PC-3 (cell line): ENCODE measurements around the gene ART4. TPM values are rescaled to one million over a fixed set of nuclear protein-coding genes. Genes with fewer than 3 reads are reported as not detected.

Source experiments
- ATAC-seq: fragments of 200-7000 bp; cut with Tn5 transposase; 2 replicates; pipeline ENCODE4 v1.9.1; 2020; ENCODE audit warnings: mild to moderate bottlenecking, moderate library complexity
- Bru-seq: library from RNA; stranded (reverse); fragments of 400-500 nt; gene quantifications from one replicate; lab custom pipeline; 2021; lab: Mats Ljungman, UMichigan
- BruChase-seq, 2 experiments: library from RNA; stranded (reverse); fragments of 400-500 nt; gene quantifications; one replicate each; lab custom pipeline; 2021; lab: Mats Ljungman, UMichigan
- BruUV-seq: library from RNA; stranded (reverse); fragments of 400-500 nt; replicated peaks from 2 replicates; lab custom pipeline; 2021; lab: Mats Ljungman, UMichigan
- CTCF ChIA-PET: fragments of 300-600 bp; sonication (Branson Sonifier 250); formaldehyde crosslinking; loops from one replicate; lab custom pipeline; 2022; ENCODE audit warnings: antibody characterized with exemption; lab: Charles Lee
- POLR2A ChIA-PET: fragments of 300-600 bp; sonication (Branson Sonifier 250); formaldehyde crosslinking; loops from one replicate; lab custom pipeline; 2022; ENCODE audit warnings: antibody characterized with exemption; ENCODE audit not compliant: unreplicated experiment; lab: Charles Lee
- DNase-seq: peaks from one replicate; pipeline ENCODE4 v3.0.0-alpha.2; 2015
- H2AFZ ChIP-seq: fragments of 300-600 bp; sonication (generic); 2 replicates; pipeline ENCODE4 v1.6.0; 2016; ENCODE audit warnings: antibody characterized with exemption, low read length
- H3F3A ChIP-seq: fragments of 300-600 bp; sonication (generic); one replicate; pipeline ENCODE4 v1.6.0; 2017; ENCODE audit warnings: antibody characterized with exemption, low read length, control low read depth, mild to moderate bottlenecking; ENCODE audit not compliant: unreplicated experiment
- H3K27ac ChIP-seq: fragments of 300-600 bp; sonication (generic); 2 replicates; pipeline ENCODE4 v1.5.1; 2016; ENCODE audit warnings: mild to moderate bottlenecking, low read length
- H3K27me3 ChIP-seq: fragments of 300-600 bp; sonication (generic); 2 replicates; pipeline ENCODE4 v1.6.1; 2016; ENCODE audit warnings: low read length, mixed read lengths
- H3K36me3 ChIP-seq: fragments of 300-600 bp; sonication (generic); 2 replicates; pipeline ENCODE4 v1.6.1; 2016; ENCODE audit warnings: low read depth, mixed run types, low read length, mixed read lengths
- H3K4me1 ChIP-seq: fragments of 300-600 bp; sonication (generic); 2 replicates; pipeline ENCODE4 v1.5.1; 2016; ENCODE audit warnings: low read length; ENCODE audit not compliant: insufficient read depth
- H3K4me2 ChIP-seq: fragments of 300-600 bp; sonication (generic); 2 replicates; pipeline ENCODE4 v1.6.0; 2016; ENCODE audit warnings: low read length
- H3K4me3 ChIP-seq: fragments of 300-600 bp; sonication (generic); 2 replicates; pipeline ENCODE4 v1.5.1; 2016; ENCODE audit warnings: mild to moderate bottlenecking, low read length, mixed read lengths
- H3K79me2 ChIP-seq: fragments of 300-600 bp; sonication (generic); 2 replicates; pipeline ENCODE4 v1.6.1; 2017; ENCODE audit warnings: low read length, mixed read lengths
- H3K9ac ChIP-seq: fragments of 300-600 bp; sonication (generic); 2 replicates; pipeline ENCODE4 v1.6.0; 2016; ENCODE audit warnings: mild to moderate bottlenecking, low read length
- H3K9me2 ChIP-seq: fragments of 300-600 bp; sonication (generic); replicated peaks from 2 replicates; pipeline ENCODE4 v1.6.1; 2016; ENCODE audit warnings: mixed run types, low read length, mixed read lengths
- H3K9me3 ChIP-seq: fragments of 300-600 bp; sonication (generic); 2 replicates; pipeline ENCODE4 v1.6.1; 2016; ENCODE audit warnings: low read length, mixed read lengths
- H4K20me1 ChIP-seq: fragments of 300-600 bp; sonication (generic); 2 replicates; pipeline ENCODE4 v1.6.1; 2016; ENCODE audit warnings: low read length, mixed read lengths
- EZH2 ChIP-seq: fragments of 300-600 bp; sonication (generic); IDR thresholded peaks from one replicate; pipeline ENCODE4 v1.6.1; 2017; ENCODE audit warnings: antibody characterized with exemption, mild to moderate bottlenecking, low read length; ENCODE audit not compliant: unreplicated experiment
- EZH2phosphoT487 ChIP-seq: fragments of 300-600 bp; sonication (generic); IDR thresholded peaks from 2 replicates; pipeline ENCODE4 v1.6.1; 2018; ENCODE audit warnings: mild to moderate bottlenecking, antibody characterized with exemption, low read length, borderline replicate concordance
- intact Hi-C: fragments of 100-400 bp; cut with micrococcal nuclease; formaldehyde crosslinking; loops from 2 replicates; pipeline ENCODE4 v1.9.0; 2023
- long read RNA-seq: library from polyadenylated mRNA; unstranded; transcript quantifications from one replicate; pipeline ENCODE4 v2.0.0, GENCODE V29; 2021; ENCODE audit not compliant: unreplicated experiment
- total RNA-seq: library from RNA; depleted of rRNA; stranded (reverse); fragments of >200 nt; gene quantifications from 2 replicates; pipeline ENCODE4 v1.2.3, GENCODE V29; 2014; rRNA removed
- TF ChIP-seq, protein P1 (sequence below): fragments of 300-600 bp; sonication (generic); conservative IDR thresholded peaks from 2 replicates; pipeline ENCODE4 v1.5.1; 2017; ENCODE audit warnings: antibody characterized with exemption, low read depth, mild to moderate bottlenecking, low read length

Gene ART4, protein sequence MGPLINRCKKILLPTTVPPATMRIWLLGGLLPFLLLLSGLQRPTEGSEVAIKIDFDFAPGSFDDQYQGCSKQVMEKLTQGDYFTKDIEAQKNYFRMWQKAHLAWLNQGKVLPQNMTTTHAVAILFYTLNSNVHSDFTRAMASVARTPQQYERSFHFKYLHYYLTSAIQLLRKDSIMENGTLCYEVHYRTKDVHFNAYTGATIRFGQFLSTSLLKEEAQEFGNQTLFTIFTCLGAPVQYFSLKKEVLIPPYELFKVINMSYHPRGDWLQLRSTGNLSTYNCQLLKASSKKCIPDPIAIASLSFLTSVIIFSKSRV
- not detected in 2 replicates for total RNA-seq
- Bru-seq, nascent RNA: percentile 5 among the genes with signal in this experiment
- BruChase-seq, experiment 1, labeled RNA remaining after a 6-hour chase: not detected
- BruChase-seq, experiment 2, labeled RNA remaining after a 2-hour chase: not detected
- long read RNA-seq: 0 reads

DNA sequence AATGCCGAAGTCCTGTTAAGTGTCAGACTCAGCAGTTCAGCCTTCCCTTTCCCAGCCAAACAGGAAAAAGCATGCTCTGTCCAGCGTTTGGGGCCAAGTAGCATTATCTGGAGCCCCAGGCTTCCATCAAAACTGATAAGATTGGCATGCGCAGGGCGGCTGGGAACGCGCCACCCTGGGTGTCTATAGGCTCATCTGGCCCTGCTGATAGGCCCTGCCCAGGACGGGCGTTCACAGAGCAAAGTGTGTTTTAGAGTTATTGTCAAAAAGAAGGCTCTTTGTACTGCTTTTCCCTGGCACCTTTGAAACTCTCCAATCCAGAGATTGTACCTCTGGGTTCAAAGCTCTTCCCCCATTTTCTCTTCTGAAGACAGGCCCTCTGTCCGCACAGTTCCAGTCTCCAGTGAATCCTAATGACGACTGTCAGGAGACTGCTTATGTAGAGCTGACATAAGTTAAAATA is at the start of gene ART4:
Gene ART4, minus strand, starts transcription at position 102 of the 463 bp plus-strand sequence. CDS start 413 bp downstream, outside the sequence.
- Histone ChIP-seq H3K9ac (no peak within 1 kb of the TSS), H3K79me2 (no peaks in the 10 kb centered on the region), H3K9me3 (no peaks in the 10 kb centered on the region), H3K9me2 (no peaks in the 10 kb centered on the region), H3K4me1 (peaks cover 20% of the 10 kb centered on the region), H3F3A (no peaks in the 10 kb centered on the region), H3K27ac (no peak within 1 kb of the TSS), H3K4me2 (0 out of 2 replicates have a peak within 1 kb of the TSS, but pooled peaks have one; percentile 20), H3K4me3 (no peak within 1 kb of the TSS), H3K36me3 (no peaks in the 10 kb centered on the region), H3K27me3 (no peaks in the 10 kb centered on the region), H2AFZ (no peak within 1 kb of the TSS), H4K20me1 (no peaks in the 10 kb centered on the region)
- CTCF ChIA-PET: no interaction called here
- POLR2A ChIA-PET: no interaction called here
- ATAC-seq (no peak), DNase-seq (no peak)
- intact Hi-C loops: no loop called here
- no TSS peak for BruUV-seq
- no peak for TF ChIP-seq EZH2
- TF ChIP-seq, protein P1, sequence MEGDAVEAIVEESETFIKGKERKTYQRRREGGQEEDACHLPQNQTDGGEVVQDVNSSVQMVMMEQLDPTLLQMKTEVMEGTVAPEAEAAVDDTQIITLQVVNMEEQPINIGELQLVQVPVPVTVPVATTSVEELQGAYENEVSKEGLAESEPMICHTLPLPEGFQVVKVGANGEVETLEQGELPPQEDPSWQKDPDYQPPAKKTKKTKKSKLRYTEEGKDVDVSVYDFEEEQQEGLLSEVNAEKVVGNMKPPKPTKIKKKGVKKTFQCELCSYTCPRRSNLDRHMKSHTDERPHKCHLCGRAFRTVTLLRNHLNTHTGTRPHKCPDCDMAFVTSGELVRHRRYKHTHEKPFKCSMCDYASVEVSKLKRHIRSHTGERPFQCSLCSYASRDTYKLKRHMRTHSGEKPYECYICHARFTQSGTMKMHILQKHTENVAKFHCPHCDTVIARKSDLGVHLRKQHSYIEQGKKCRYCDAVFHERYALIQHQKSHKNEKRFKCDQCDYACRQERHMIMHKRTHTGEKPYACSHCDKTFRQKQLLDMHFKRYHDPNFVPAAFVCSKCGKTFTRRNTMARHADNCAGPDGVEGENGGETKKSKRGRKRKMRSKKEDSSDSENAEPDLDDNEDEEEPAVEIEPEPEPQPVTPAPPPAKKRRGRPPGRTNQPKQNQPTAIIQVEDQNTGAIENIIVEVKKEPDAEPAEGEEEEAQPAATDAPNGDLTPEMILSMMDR: no peak
- TF ChIP-seq EZH2phosphoT487: no peak

DNA sequence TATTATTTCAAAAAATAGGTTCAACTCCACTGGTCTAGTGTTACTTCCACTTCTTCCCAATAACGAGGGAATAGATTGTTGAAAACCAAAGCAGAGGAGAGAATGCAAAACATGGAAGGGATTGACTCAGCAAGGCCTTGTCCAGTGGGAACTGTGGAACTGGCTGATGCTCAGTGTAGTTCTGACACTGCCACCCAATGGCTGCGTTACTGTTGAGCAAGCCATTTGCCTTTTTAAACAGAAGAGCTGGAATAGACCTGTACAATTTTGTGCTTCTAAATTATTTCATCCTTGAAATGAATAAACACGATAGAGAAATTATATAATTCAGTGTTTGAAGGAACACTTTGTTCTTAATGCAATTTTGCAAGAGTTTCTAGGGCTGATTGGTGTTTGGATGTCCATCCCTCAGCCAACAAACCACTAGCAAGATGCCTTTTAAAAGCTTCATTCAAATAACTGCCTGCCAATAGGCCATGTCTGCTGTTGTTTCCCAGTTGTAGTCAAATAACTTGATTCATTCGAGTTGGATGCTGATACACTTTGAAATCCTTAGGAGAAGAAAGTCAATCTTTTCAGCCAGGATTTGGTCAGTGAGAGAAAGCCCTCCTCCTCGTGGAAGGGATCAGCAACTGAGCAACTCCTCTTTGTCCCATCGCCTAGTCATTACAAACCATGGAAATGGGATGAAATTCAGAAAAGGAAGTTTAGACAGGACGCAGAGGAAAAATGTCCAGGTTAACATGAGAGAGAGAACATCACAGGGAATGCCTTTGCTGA is 49.6 kb upstream of the ART4 start:
- POLR2A ChIA-PET: no interaction called here

More for the DNA sequence above, 49.6 kb upstream of the ART4 start:
- no peak overlapping the region for H3K9ac ChIP-seq
- H3K9me3 ChIP-seq: no peaks in the 10 kb centered on the region
- DNase-seq (peak; percentile 30), ATAC-seq (no peak)
- CTCF ChIA-PET: no interaction called here
- no peaks in the 10 kb centered on the region for H3K27me3 ChIP-seq
- no peak overlapping the region for H3K4me2 ChIP-seq
- no peaks in the 10 kb centered on the region for H3K79me2 ChIP-seq
- intact Hi-C loops: no loop called here
- TF ChIP-seq, protein P1: 0 out of 2 replicates have a peak, but pooled peaks have one; percentile 33
- no peak for TF ChIP-seq EZH2
- no peak overlapping the region for H3K27ac ChIP-seq
- H2AFZ ChIP-seq: no peak overlapping the region
- H4K20me1 ChIP-seq: no peaks in the 10 kb centered on the region
- H3K36me3 ChIP-seq: no peaks in the 10 kb centered on the region
- H3K4me3 ChIP-seq: no peak overlapping the region
- H3K9me2 ChIP-seq: no peaks in the 10 kb centered on the region
- no TSS peak for BruUV-seq
- H3F3A ChIP-seq: no peaks in the 10 kb centered on the region
- no peaks in the 10 kb centered on the region for H3K4me1 ChIP-seq
